Raji (cell line): ENCODE measurements around the gene KIT.

Source experiments
- POLR2A ChIP-seq: IDR thresholded peaks from 2 replicates; pipeline ENCODE4 v1.6.1; 2011; ENCODE audit warnings: low read depth, low read length, control low read depth; ENCODE audit not compliant: insufficient read depth

Gene KIT

DNA sequence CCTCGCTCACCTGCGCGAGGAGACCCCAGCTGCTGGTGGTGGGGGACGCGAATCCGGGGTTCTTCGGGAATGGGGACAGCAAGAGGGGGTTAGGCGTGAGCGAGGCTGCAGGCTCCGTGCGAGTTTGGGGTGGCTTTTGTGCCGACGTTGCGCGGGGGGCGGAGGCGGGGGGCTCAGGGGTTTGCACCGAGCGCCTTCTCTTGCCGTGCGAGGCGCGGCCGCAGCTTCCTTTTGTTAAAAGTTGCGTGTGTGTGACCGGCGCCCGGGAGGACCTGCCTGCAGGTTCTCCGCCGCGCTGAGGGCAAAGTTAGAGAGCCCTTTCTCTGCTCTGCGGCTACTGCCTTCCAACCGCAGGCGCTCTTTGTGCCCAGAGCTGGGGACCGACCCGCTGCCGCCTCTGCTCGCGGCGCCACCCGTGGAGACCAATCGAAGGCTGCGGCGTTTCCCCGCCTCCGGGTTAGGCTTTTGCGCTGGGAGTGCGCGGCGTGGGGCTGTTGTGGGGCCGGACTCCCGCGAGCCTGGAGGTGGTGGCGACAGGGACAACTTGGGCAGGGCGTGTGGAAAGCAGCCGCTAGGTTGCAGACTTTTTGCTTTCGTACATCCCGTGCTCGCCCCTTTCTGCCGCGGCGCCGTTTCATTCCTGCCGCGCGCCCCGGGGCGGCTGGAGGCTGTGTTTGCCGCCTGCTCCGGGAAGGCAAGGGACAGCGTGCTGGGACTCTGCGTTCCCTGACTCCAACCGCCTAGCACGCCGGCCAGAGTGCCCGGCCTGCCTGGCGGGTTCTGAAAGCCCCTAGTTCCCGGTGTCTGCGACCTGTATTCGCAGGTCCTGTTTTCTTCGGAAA is 716 bp downstream of the KIT start:
- TF ChIP-seq POLR2A: no peak

- no peak for TF ChIP-seq POLR2A
These were observed 1.6 kb downstream of the KIT start for GRCh38 chr4:54659313-54659712.

DNA sequence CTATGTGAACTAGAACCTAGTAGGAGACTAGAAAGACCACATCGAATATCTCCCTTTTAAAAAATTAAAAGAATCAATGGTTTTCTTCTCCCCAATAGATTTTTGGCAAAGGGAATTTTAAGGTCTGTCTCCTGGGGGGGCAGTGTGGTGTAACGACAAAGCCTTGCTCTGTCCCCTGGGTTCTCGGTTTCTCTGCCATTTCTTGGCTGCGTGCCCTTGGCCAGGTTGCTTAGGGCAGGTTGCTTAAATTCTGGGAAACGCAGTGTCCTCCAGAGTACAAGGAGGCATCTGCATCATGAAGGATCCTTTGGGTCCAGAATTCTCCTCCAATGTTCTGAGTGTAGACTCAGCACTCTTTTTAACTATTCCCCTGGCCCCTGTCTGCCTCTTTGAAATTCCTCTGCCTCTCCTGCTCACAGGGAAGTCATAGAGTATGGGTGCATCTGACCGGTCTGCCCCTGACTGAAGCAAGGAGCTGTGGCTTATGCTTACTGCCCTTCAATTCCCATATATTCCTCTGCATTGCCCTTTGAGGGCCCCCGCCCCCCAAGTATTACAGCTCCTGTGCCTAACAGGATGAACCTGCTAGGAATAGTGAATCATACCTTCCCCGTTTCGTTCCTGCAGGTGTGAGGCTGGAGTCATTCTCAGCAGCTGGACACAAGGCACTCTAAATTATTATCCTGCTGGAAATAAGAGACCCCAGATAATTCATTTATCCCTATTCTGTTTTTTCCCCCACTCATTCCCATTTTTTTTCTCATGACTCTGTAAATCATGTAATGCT is 2.2 kb downstream of the KIT start:
- TF ChIP-seq POLR2A: no peak

DNA sequence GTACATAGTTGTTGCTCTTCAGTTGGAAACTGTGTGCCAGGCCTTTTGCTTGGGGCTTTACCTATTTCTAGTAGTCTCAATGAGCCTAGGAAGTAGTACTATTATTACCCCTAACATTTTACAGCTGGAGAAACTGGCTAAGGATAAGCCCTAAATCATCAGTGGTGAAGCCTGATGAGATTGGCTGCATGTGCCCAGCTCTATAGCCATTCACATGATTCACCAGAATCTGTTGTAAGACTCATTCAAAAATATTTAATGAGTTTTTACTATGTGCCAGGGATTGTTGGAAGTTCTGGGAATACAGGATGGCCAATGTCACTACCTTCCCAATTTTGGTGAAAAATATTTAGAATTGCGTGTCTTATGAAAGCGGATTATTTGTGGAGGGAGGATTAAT is 2.8 kb downstream of the KIT start:
- TF ChIP-seq POLR2A: no peak

- no peak for TF ChIP-seq POLR2A
These were observed 3.4 kb downstream of the KIT start for GRCh38 chr4:54661169-54661568.

DNA sequence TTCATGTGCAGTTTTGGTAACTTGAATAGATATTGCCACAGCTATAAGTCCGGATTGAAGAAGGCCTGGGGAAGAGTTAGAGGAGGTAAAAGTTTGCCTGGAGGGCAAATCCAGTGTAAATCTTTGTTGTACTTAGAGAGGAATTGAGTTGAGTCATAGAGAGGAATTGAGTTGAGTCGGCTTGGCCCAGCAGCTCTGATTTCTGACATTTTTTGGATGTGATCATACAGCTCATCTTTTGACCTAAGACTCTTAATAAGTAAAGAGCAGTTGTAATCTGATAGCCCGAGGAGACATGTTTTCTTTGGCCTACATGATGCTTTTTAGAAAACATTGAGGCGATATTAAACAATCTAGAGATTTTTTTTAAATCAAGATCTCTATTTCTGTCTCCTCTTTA is 3.9 kb downstream of the KIT start:
- TF ChIP-seq POLR2A: no peak

GRCh38 chr4:54662123-54662522 is 4.4 kb downstream of the KIT start:
- TF ChIP-seq POLR2A: no peak

DNA sequence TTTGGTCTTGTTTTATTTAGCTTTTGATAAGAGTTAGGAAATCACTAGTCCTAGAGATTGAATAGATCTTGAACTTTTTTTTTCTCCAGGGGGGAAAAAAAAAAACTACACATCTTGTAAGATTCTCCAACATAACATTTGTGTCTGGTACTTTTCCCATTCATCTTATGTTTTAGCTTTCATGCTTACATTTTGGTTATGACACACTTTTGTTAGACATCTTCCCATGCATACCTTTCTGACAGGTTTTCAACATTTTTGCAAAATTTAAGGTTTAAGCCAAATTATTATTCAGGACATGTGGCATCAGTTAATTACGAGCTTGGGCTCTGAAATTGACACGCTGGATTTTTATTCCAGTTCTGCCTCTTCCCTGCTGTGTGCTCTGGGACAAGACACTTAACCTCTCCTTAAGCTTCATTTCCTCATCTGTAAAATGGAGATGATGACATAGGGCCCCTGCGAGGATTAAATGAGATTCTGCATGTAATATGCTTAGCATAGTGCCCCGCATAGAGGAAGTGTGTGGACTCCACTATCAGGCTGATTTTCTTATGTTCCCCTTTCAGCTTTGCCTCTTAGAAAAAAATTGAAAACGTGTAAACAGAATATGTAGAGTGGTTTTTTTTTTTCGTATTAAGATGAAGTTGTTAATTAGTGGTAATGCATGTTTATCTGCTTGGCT is 5.3 kb downstream of the KIT start:
- no peak for TF ChIP-seq POLR2A

- TF ChIP-seq POLR2A: no peak
These were observed 6.6 kb downstream of the KIT start for GRCh38 chr4:54664400-54664799.

DNA sequence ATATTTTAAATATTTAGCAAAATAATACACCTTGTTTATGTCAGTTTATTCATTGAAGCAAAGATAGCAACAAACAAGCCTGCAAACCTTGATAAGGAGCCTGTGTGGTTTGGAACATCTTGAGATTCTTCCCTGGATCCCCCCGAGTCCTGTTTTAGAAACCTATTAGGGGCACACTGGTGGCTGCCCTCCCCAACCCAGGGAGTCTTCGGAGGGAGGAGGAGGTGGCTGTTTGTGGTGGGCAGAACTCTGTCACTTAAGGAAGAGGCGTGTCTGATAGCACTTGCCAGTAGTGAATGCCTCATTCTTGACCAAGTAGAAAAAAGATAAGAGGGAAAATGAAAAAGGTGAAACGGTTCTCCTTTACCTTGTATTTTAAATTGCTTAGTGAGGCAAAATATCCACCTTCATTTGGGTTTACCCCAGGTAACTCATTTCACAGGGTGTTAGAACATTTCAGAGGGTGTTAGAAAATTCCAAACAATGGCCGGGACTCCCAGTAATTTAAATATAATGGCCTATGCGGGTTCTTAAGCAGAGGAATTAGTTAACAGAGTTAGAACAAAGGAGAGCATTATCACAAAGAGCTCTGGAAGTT is 10.4 kb downstream of the KIT start:
- TF ChIP-seq POLR2A: no peak

GRCh38 chr4:54669831-54670230 is 12.1 kb downstream of the KIT start:
- TF ChIP-seq POLR2A: no peak

GRCh38 chr4:54675721-54676461 is 18.1 kb downstream of the KIT start:
- TF ChIP-seq POLR2A: no peak

GRCh38 chr4:54676658-54677057 is 18.9 kb downstream of the KIT start:
- TF ChIP-seq POLR2A: no peak

DNA sequence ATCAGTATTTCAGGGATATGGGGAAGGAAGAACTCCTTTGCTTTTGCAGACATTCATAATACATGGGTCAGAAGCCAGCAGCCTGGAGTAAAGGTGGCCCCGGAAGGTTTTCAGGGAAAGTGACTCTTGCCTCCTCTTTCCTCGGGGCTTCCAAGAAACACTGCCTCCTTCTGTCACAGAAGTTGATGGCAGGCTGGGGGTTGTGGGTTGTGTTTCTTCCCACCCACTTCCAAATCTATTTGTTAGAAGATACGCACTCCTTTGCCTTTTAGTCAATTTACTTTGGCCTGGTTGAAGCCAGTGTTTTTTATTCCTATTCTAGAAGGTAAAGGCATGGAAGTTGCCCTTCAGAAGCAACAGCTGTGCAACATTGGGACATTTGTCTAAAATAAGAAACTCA is 19.7 kb downstream of the KIT start:
- TF ChIP-seq POLR2A: no peak
